CD4-positive, alpha-beta T cell (primary cell): Measurements from ENCODE around the gene PAQR4. TPM values are rescaled to one million over a fixed set of nuclear protein-coding genes. Genes with fewer than 3 reads are reported as not detected.

Experiments
- ATAC-seq: fragments of 200-7000 bp; cut with Tn5 transposase; one replicate; pipeline ENCODE4 v1.10.0; 2022; ENCODE audit warnings: mild to moderate bottlenecking; ENCODE audit not compliant: poor library complexity
- CTCF ChIA-PET: fragments of 350-600 bp; sonication (Branson Sonifier 250); formaldehyde crosslinking; loops from one replicate; lab custom pipeline; 2021; ENCODE audit warnings: antibody characterized with exemption, inconsistent platforms; lab: Charles Lee
- POLR2A ChIA-PET: fragments of 350-600 bp; sonication (Branson Sonifier 250); formaldehyde crosslinking; loops from one replicate; lab custom pipeline; 2021; ENCODE audit warnings: antibody characterized with exemption, inconsistent platforms; lab: Charles Lee
- DNase-seq, 14 experiments: peaks; one replicate each; pipeline ENCODE4 v3.0.0-alpha.2; 2013 to 2020; ENCODE audit warnings: mixed read lengths in 2 of 14
- H3K27ac ChIP-seq, 2 donors: one replicate each; pipeline versions ENCODE4 v1.5.1 to v1.7.0; 2013; ENCODE audit warnings: low read length in 2 of 2, low read depth in 1 of 2, mild to moderate bottlenecking in 1 of 2
- H3K27me3 ChIP-seq, 2 experiments: 1 replicate in 1 of 2; 2 replicates in 1 of 2; pipeline versions ENCODE4 v1.6.1 to v1.7.0; 2013; ENCODE audit warnings: low read length in 2 of 2, control low read depth in 1 of 2, mild to moderate bottlenecking in 1 of 2, moderate library complexity in 1 of 2; ENCODE audit not compliant: insufficient read depth in 2 of 2, control insufficient read depth in 1 of 2
- H3K36me3 ChIP-seq: one replicate; pipeline ENCODE4 v1.6.1; 2013; ENCODE audit warnings: low read length, control low read depth; ENCODE audit not compliant: insufficient read depth
- H3K4me1 ChIP-seq: one replicate; pipeline ENCODE4 v1.6.1; 2013; ENCODE audit warnings: low read length, control low read depth; ENCODE audit not compliant: insufficient read depth
- H3K4me3 ChIP-seq: one replicate; pipeline ENCODE4 v1.5.1; 2013; ENCODE audit warnings: mild to moderate bottlenecking, low read length, moderate library complexity
- H3K9me3 ChIP-seq, 2 experiments: 1 replicate in 1 of 2; 2 replicates in 1 of 2; pipeline versions ENCODE4 v1.6.1 to v1.7.0; 2013; ENCODE audit warnings: low read length in 2 of 2, mild to moderate bottlenecking in 2 of 2, control low read depth in 1 of 2, moderate library complexity in 1 of 2; ENCODE audit not compliant: control insufficient read depth in 1 of 2, insufficient read depth in 1 of 2
- H3K27ac Mint-ChIP-seq: one replicate; pipeline ENCODE4 v1.8.0; 2020; ENCODE audit warnings: mixed read lengths
- H3K27me3 Mint-ChIP-seq: one replicate; pipeline ENCODE4 v1.8.0; 2021; ENCODE audit warnings: mixed read lengths
- H3K36me3 Mint-ChIP-seq: one replicate; pipeline ENCODE4 v1.8.0; 2021; ENCODE audit warnings: low read depth, mixed read lengths
- H3K4me1 Mint-ChIP-seq: one replicate; pipeline ENCODE4 v1.8.0; 2021; ENCODE audit warnings: low read depth, mixed read lengths
- H3K4me3 Mint-ChIP-seq: one replicate; pipeline ENCODE4 v1.8.0; 2020; ENCODE audit warnings: mild to moderate bottlenecking, mixed read lengths
- H3K9me3 Mint-ChIP-seq: one replicate; pipeline ENCODE4 v1.8.0; 2020; ENCODE audit warnings: mixed read lengths
- intact Hi-C, 2 experiments: fragments of 100-400 bp; cut with DNase I in 1 of 2; cut with micrococcal nuclease in 1 of 2; formaldehyde crosslinking; loops; one replicate each; pipeline versions ENCODE4 v1.15.1 to v1.9.0; 2023 to 2025; cut with DNase I, micrococcal nuclease
- total RNA-seq, 174 experiments: library from RNA in 2 of 174; stranded (reverse) in 2 of 174; gene quantifications; one replicate each; pipeline ENCODE4 v1.2.3 and lab custom pipeline; 2021 to 2026
- TF ChIP-seq, protein P1 (sequence below): fragments of 200-600 bp; IDR thresholded peaks from one replicate; pipeline ENCODE4 v1.8.0; 2022; ENCODE audit warnings: antibody characterized with exemption, mild to moderate bottlenecking

Gene PAQR4
- total RNA-seq, 2 experiments from 2014 or later = 0.39 to 0.44 TPM

DNA sequence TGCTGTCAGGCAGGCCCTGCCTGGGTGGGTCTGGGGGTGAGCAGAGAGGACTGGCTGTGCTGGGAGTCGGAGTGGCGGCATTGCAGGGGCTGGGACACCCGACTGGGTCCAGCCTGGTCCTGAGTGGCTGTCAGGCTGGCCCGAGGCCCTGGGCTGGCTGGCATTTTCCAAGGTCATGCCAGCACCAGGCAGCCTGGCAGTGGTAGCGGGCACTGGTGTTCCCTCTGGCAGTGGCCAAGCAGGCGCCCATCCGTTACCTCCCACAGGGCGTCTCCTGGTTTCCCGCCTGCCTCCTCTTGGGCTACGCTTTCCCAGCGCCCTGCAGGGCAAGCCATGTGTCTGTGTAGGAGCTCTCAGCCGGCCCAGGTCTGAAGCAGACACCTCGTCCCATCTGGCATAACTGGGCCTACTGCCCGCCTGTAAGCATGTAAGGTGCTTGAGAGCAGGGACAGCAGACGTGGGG, 16.8 kb downstream of the PAQR4 start:
- ChIA-PET CTCF (interaction anchor here (2.9 kb wide), 1 partner anchor 46 kb away, joined by 10 read pairs; no protein-coding TSS in a partner anchor), POLR2A (no interaction called here)
- Mint-ChIP-seq H3K4me1 (no peaks in the 10 kb centered on the region), H3K27ac (no peak overlapping the region), H3K4me3 (no peak overlapping the region), H3K36me3 (no peaks in the 10 kb centered on the region), H3K9me3 (no peaks in the 10 kb centered on the region), H3K27me3 (no peaks in the 10 kb centered on the region)
- intact Hi-C loops = no loop called here
- no peak for ATAC-seq
- TF ChIP-seq, protein P1, sequence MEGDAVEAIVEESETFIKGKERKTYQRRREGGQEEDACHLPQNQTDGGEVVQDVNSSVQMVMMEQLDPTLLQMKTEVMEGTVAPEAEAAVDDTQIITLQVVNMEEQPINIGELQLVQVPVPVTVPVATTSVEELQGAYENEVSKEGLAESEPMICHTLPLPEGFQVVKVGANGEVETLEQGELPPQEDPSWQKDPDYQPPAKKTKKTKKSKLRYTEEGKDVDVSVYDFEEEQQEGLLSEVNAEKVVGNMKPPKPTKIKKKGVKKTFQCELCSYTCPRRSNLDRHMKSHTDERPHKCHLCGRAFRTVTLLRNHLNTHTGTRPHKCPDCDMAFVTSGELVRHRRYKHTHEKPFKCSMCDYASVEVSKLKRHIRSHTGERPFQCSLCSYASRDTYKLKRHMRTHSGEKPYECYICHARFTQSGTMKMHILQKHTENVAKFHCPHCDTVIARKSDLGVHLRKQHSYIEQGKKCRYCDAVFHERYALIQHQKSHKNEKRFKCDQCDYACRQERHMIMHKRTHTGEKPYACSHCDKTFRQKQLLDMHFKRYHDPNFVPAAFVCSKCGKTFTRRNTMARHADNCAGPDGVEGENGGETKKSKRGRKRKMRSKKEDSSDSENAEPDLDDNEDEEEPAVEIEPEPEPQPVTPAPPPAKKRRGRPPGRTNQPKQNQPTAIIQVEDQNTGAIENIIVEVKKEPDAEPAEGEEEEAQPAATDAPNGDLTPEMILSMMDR = no peak
- DNase-seq = no peak
- no peaks in the 10 kb centered on the region for H3K36me3 ChIP-seq
- H3K27me3 ChIP-seq = no peaks in the 10 kb centered on the region
- peaks cover 15% of the 10 kb centered on the region for H3K4me1 ChIP-seq
- H3K4me3 ChIP-seq = no peak overlapping the region
- H3K9me3 ChIP-seq = no peaks in the 10 kb centered on the region
- H3K27ac ChIP-seq = no peak overlapping the region

DNA sequence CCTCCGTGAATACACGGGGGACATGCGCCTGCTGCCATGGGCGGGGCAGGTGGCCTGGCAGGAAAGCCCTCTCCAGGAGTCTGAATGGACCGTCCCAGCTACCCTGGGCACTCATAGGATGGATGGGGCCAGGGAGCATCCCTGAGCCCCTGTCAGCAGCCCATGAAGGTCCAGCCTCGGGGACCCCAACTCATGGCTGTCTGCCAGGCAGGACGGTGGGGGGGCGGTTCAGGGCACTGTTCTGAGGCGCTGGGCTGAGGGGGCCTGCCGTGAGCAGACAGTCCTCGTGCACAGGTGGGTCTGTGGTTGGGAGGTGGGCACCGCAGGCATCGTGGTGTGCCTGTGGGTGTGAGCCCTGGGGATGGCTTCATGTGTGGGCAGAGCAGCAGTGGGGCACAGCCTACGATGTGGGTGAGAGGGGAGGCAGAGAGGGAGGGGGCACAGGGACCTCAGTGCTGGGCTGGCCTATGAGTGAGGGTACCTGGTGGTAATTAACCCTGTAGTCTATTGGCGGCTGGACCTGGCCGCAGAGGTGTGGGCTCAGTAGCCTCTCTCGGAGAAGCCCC, 17.6 kb downstream of the PAQR4 start:
- Mint-ChIP-seq H3K9me3 (no peaks in the 10 kb centered on the region), H3K4me1 (no peaks in the 10 kb centered on the region), H3K36me3 (no peaks in the 10 kb centered on the region), H3K27me3 (no peaks in the 10 kb centered on the region), H3K4me3 (no peak overlapping the region), H3K27ac (no peak overlapping the region)
- intact Hi-C loops = no loop called here
- H3K36me3 ChIP-seq = no peaks in the 10 kb centered on the region
- no peaks in the 10 kb centered on the region for H3K9me3 ChIP-seq
- no peak overlapping the region for H3K4me3 ChIP-seq
- H3K27ac ChIP-seq = no peak overlapping the region
- H3K27me3 ChIP-seq = no peaks in the 10 kb centered on the region
- ChIA-PET CTCF (no interaction called here), POLR2A (no interaction called here)
- H3K4me1 ChIP-seq = peaks cover 8% of the 10 kb centered on the region
- no peak for DNase-seq
- ATAC-seq = no peak
- TF ChIP-seq, protein P1 = no peak

DNA sequence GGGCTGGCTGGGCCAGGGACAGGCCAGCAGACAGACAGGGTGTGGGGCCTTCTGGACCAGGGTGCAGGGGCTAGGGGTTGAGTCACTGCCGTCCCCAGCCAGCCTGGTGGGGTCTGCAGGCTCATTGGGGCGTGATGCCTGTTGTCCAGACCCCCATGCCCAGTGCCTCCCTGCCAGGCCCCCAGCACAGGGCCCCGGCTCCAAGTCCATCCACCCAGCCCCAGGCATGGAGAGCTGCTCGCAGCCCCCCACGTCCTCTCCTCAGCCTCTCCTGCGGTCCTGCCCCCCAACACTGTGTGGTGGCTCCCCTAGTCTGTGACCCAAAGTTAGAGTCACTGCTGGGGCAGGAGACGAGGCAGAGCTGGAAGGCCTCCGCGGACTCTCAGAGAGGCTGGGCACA, 18.1 kb downstream of the PAQR4 start:
- H3K4me3 ChIP-seq = no peak overlapping the region
- no peak for DNase-seq
- Mint-ChIP-seq H3K9me3 (no peaks in the 10 kb centered on the region), H3K4me3 (no peak overlapping the region), H3K36me3 (no peaks in the 10 kb centered on the region), H3K4me1 (no peaks in the 10 kb centered on the region), H3K27me3 (no peaks in the 10 kb centered on the region), H3K27ac (no peak overlapping the region)
- TF ChIP-seq, protein P1 = no peak
- no peaks in the 10 kb centered on the region for H3K36me3 ChIP-seq
- CTCF ChIA-PET = no interaction called here
- H3K9me3 ChIP-seq = no peaks in the 10 kb centered on the region
- ATAC-seq = no peak
- no peaks in the 10 kb centered on the region for H3K27me3 ChIP-seq
- intact Hi-C loops = no loop called here
- POLR2A ChIA-PET = no interaction called here
- H3K27ac ChIP-seq = no peak overlapping the region
- peaks cover 8% of the 10 kb centered on the region for H3K4me1 ChIP-seq
